ENCODE results near the gene MEGF10.

The MEGF10 gene

GRCh38 chr5:127326976-127327755 is 36.6 kb downstream of the MEGF10 start:
- DNase-seq (ENCODE audit: low read depth): no peak
- no peak for TF ChIP-seq CTCF (IDR thresholded peaks at IDR 0.05; ENCODE audit: insufficient read depth, low read depth, low read length, missing control alignments)
- no peak overlapping the region for H3K4me3 ChIP-seq (ENCODE audit: low read length)

GRCh38 chr5:127330116-127330515 is 39.5 kb downstream of the MEGF10 start:
- no peak for TF ChIP-seq CTCF (IDR thresholded peaks at IDR 0.05; ENCODE audit: insufficient read depth, low read depth, low read length, missing control alignments)
- no peak for DNase-seq (ENCODE audit: low read depth)
- H3K4me3 ChIP-seq (ENCODE audit: low read length): no peak overlapping the region

GRCh38 chr5:127331890-127332649 is 41.5 kb downstream of the MEGF10 start:
- DNase-seq (ENCODE audit: low read depth): no peak
- no peak overlapping the region for H3K4me3 ChIP-seq (ENCODE audit: low read length)
- no peak for TF ChIP-seq CTCF (IDR thresholded peaks at IDR 0.05; ENCODE audit: insufficient read depth, low read depth, low read length, missing control alignments)

- TF ChIP-seq CTCF (IDR thresholded peaks at IDR 0.05; ENCODE audit: insufficient read depth, low read depth, low read length, missing control alignments): no peak
- H3K4me3 ChIP-seq (ENCODE audit: low read length): no peak overlapping the region
- no peak for DNase-seq (ENCODE audit: low read depth)
Measured at GRCh38 chr5:127333483-127333882, 42.9 kb downstream of the MEGF10 start.

GRCh38 chr5:127335381-127335780 is 44.8 kb downstream of the MEGF10 start:
- no peak for TF ChIP-seq CTCF (IDR thresholded peaks at IDR 0.05; ENCODE audit: insufficient read depth, low read depth, low read length, missing control alignments)
- H3K4me3 ChIP-seq (ENCODE audit: low read length): no peak overlapping the region
- peak; percentile 7 for DNase-seq (ENCODE audit: low read depth)

GRCh38 chr5:127337876-127338275 is 47.3 kb downstream of the MEGF10 start:
- no peak for TF ChIP-seq CTCF (IDR thresholded peaks at IDR 0.05; ENCODE audit: insufficient read depth, low read depth, low read length, missing control alignments)
- no peak overlapping the region for H3K4me3 ChIP-seq (ENCODE audit: low read length)

More at GRCh38 chr5:127337876-127338275, 47.3 kb downstream of the MEGF10 start:
- DNase-seq (ENCODE audit: low read depth): no peak

Measured in epithelial cell of esophagus (primary cell).